ENCODE measurements around the gene FOXE3.
"Not testable (repeated sequence)": the region's sequence is repeated elsewhere in the genome, so short reads cannot be mapped to it uniquely, and the experiment has no call there.

The FOXE3 gene

DNA sequence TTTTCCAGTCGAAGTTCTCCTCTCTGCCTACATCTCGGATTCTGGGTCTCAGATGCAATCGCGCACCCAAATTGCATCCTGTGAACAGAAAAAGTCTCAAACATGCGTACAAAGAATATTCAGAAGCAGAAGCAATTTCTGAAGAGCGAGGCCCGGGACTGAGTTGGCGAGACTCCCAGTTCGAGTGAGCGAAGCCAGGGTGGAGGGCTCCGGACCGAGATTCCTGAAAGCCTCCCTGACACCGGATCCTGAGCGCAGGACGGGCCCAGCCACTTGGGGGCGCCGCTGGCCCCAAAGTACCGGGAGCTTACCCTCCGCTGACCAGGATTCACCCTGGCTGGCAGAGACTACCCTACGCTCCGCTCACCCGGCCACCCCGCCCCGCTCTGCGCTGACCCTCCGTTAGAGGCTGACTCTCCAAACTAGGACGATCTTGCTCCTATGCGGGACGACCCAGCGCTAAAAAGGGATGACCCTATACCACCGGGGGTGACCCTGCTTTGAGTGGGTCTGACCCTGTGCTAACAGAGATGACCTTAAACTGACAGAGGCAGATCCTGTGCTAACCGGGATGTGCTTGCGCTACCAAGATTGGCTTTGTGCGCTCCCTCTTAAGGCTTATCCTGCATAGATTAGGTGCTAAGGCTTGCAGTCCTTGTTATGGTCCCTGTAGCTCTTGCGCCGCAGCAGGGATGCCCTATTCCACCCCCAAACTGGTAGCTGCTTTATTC is 33.9 kb downstream of the FOXE3 start:
- no peak for DNase-seq (ENCODE audit: low spot score)
- H3K4me3 ChIP-seq, result no peak overlapping the region
- H3K27ac ChIP-seq, result no peak overlapping the region

DNA sequence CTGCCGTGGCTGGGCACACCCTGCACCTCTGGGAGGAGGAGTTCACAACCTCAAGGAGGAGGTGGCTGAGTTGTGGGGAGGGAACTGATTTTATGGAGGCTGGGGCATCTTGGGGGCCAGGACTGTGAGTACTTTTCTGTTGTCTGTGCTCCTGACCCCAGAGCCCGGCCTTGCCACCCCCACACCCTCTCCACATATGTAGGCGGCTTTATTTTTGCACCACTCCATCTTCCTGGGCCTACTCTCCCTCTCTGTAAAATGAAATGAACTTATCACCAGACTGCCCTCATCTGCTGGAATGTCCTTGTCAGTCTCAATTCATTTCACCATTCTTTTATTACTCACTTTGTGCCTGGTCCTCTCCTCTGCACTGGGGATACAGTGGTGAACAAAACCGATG is 34.5 kb downstream of the FOXE3 start:
- H3K4me3 ChIP-seq, result no peak overlapping the region
- TF ChIP-seq, protein P1, sequence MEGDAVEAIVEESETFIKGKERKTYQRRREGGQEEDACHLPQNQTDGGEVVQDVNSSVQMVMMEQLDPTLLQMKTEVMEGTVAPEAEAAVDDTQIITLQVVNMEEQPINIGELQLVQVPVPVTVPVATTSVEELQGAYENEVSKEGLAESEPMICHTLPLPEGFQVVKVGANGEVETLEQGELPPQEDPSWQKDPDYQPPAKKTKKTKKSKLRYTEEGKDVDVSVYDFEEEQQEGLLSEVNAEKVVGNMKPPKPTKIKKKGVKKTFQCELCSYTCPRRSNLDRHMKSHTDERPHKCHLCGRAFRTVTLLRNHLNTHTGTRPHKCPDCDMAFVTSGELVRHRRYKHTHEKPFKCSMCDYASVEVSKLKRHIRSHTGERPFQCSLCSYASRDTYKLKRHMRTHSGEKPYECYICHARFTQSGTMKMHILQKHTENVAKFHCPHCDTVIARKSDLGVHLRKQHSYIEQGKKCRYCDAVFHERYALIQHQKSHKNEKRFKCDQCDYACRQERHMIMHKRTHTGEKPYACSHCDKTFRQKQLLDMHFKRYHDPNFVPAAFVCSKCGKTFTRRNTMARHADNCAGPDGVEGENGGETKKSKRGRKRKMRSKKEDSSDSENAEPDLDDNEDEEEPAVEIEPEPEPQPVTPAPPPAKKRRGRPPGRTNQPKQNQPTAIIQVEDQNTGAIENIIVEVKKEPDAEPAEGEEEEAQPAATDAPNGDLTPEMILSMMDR (IDR thresholded peaks at IDR 0.05), result no peak
- no peak for DNase-seq (ENCODE audit: low spot score)
- no peak overlapping the region for H3K27ac ChIP-seq

More for the DNA sequence above, 33.9 kb downstream of the FOXE3 start:
- TF ChIP-seq, protein P1 (IDR thresholded peaks at IDR 0.05), result no peak

- no peak for DNase-seq (ENCODE audit: low spot score)
- H3K4me3 ChIP-seq, result no peak overlapping the region
- H3K27ac ChIP-seq, result no peak overlapping the region
- TF ChIP-seq, protein P1 (IDR thresholded peaks at IDR 0.05), result no peak
These were observed 36.3 kb downstream of the FOXE3 start for GRCh38 chr1:47452426-47452825.

- DNase-seq (ENCODE audit: low spot score); H3K4me3 ChIP-seq; H3K27ac ChIP-seq: not testable (repeated sequence)
These were observed 37.8 kb downstream of the FOXE3 start for GRCh38 chr1:47453910-47454309.

DNA sequence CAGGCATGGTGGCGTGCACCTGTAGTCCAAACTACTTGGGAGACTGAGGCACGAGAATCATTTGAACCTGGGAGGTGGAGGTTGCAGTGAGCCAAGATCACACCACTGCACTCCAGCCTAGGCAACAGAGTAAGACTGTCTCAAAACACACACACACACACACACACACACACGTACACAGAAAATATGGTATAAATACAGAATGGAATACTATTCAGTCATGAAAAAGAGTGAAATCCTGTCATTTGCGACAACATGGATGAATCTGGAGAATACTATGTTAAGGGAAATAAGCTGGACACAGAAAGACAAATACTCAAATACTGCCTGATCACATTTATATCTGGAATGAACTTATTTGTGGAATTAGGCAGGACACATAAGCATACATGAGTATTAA is 40.2 kb downstream of the FOXE3 start:
- TF ChIP-seq, protein P1 (IDR thresholded peaks at IDR 0.05), result no peak
- Histone ChIP-seq H3K4me3 (no peak overlapping the region), H3K27ac (no peak overlapping the region)
- DNase-seq (ENCODE audit: low spot score), result no peak

DNA sequence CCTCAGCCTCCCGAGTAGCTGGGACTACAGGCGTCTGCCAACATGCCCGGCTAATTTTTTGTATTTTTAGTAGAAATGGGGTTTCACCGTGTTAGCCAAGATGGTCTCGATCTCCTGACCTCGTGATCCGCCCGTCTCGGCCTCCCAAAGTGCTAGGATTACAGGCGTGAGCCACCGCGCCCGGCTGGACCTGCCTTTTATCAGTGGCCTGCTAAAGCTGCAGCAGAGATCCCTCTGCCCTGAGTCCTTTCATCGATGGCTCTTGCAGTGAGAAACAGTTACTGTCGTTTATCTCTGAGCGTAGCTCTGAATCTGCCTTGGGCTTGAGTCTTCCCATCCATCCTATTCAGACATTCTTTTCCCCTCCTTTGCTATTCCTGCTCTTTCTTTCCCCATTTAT is 41.5 kb downstream of the FOXE3 start:
- not testable (repeated sequence) for H3K27ac ChIP-seq; DNase-seq (ENCODE audit: low spot score); H3K4me3 ChIP-seq

GRCh38 chr1:47459253-47459788 is 43.2 kb downstream of the FOXE3 start:
- no peak for DNase-seq (ENCODE audit: low spot score)
- TF ChIP-seq, protein P1 (IDR thresholded peaks at IDR 0.05), result no peak
- no peak overlapping the region for H3K4me3 ChIP-seq
- no peak overlapping the region for H3K27ac ChIP-seq

- no peak for DNase-seq (ENCODE audit: low spot score)
- no peak overlapping the region for H3K27ac ChIP-seq
- TF ChIP-seq, protein P1 (IDR thresholded peaks at IDR 0.05), result no peak
- H3K4me3 ChIP-seq, result no peak overlapping the region
These were observed 44.0 kb downstream of the FOXE3 start for GRCh38 chr1:47460040-47460439.
